IPS-15b (cell line): Measurements from ENCODE around the gene DYNC2LI1.

Experiments used
- H3K27me3 ChIP-seq: one replicate; pipeline ENCODE4 v1.6.1; 2013; ENCODE audit warnings: low read length; ENCODE audit not compliant: control insufficient read depth, insufficient read depth
- H3K36me3 ChIP-seq: one replicate; pipeline ENCODE4 v1.6.1; 2013; ENCODE audit warnings: low read length; ENCODE audit not compliant: control insufficient read depth, insufficient read depth
- H3K4me1 ChIP-seq: one replicate; pipeline ENCODE4 v1.6.1; 2013; ENCODE audit warnings: mild to moderate bottlenecking, low read length; ENCODE audit not compliant: control insufficient read depth, insufficient read depth
- H3K4me3 ChIP-seq: one replicate; pipeline ENCODE4 v1.5.1; 2013; ENCODE audit warnings: low read depth, low read length
- H3K9ac ChIP-seq: one replicate; pipeline ENCODE4 v1.6.1; 2013; ENCODE audit warnings: low read depth, mild to moderate bottlenecking, low read length
- H3K9me3 ChIP-seq: one replicate; pipeline ENCODE4 v1.6.1; 2013; ENCODE audit warnings: mild to moderate bottlenecking, low read length; ENCODE audit not compliant: control insufficient read depth, insufficient read depth

DYNC2LI1 gene

GRCh38 chr2:43798300-43798699 lies 24.5 kb downstream of the DYNC2LI1 start:
- no peaks in the 10 kb centered on the region for H3K27me3 ChIP-seq
- no peak overlapping the region for H3K4me3 ChIP-seq
- no peaks in the 10 kb centered on the region for H3K36me3 ChIP-seq
- no peaks in the 10 kb centered on the region for H3K9me3 ChIP-seq
- H3K9ac ChIP-seq = no peak overlapping the region
- no peaks in the 10 kb centered on the region for H3K4me1 ChIP-seq

DNA sequence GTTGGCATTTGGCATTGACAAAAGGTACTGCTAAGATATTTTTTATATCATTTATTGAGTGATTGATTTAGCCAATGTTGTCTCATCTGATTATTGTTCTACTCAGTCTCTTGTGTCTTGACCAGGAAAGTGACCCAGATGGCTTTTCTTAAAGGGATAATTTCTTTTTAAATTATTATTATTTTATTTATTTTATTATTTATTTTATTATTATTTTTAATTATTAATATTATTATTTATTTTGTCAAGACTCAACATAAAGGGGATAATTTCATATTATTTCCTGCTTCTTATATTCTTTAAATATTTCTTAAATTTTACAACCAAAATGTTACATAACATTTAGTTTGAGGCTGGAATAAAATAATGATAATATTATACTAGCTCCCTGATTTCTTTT lies 27.1 kb downstream of the DYNC2LI1 start:
- no peaks in the 10 kb centered on the region for H3K9me3 ChIP-seq

GRCh38 chr2:43802135-43802534 lies 28.3 kb downstream of the DYNC2LI1 start:
- H3K4me1 ChIP-seq = no peaks in the 10 kb centered on the region
- H3K9ac ChIP-seq = no peak overlapping the region
- no peaks in the 10 kb centered on the region for H3K9me3 ChIP-seq
- no peak overlapping the region for H3K4me3 ChIP-seq
- H3K36me3 ChIP-seq = no peaks in the 10 kb centered on the region
- H3K27me3 ChIP-seq = no peaks in the 10 kb centered on the region

More for the DNA sequence above, 27.1 kb downstream of the DYNC2LI1 start:
- H3K9ac ChIP-seq = no peak overlapping the region
- H3K4me1 ChIP-seq = no peaks in the 10 kb centered on the region
- H3K27me3 ChIP-seq = no peaks in the 10 kb centered on the region
- no peaks in the 10 kb centered on the region for H3K36me3 ChIP-seq
- H3K4me3 ChIP-seq = no peak overlapping the region

DNA sequence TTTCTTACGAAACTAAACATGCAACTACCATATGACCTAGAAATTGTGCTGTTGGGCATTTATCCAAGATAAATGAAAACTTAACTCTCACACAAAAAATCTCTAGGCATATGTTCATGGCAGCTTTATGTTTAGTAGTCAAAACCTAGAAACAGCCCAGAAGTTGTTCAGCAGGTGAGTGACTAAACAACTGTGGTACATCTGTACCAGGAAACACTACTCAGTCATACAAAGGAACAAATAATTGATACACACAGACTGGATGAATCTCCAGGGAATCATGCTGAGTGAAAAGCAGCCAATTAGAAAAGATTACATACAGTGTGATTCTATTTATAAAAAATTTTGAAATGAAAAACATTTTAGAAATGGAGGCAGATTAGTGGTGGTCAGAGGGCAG lies 29.3 kb downstream of the DYNC2LI1 start:
- H3K4me1 ChIP-seq = no peaks in the 10 kb centered on the region
- no peak overlapping the region for H3K9ac ChIP-seq
- H3K9me3 ChIP-seq = no peaks in the 10 kb centered on the region
- no peaks in the 10 kb centered on the region for H3K36me3 ChIP-seq
- no peaks in the 10 kb centered on the region for H3K27me3 ChIP-seq
- H3K4me3 ChIP-seq = no peak overlapping the region

- no peaks in the 10 kb centered on the region for H3K9me3 ChIP-seq
- no peaks in the 10 kb centered on the region for H3K27me3 ChIP-seq
- H3K36me3 ChIP-seq = no peaks in the 10 kb centered on the region
- no peak overlapping the region for H3K4me3 ChIP-seq
- no peak overlapping the region for H3K9ac ChIP-seq
- H3K4me1 ChIP-seq = no peaks in the 10 kb centered on the region
Observed at GRCh38 chr2:43806719-43807031, 32.8 kb downstream of the DYNC2LI1 start.

DNA sequence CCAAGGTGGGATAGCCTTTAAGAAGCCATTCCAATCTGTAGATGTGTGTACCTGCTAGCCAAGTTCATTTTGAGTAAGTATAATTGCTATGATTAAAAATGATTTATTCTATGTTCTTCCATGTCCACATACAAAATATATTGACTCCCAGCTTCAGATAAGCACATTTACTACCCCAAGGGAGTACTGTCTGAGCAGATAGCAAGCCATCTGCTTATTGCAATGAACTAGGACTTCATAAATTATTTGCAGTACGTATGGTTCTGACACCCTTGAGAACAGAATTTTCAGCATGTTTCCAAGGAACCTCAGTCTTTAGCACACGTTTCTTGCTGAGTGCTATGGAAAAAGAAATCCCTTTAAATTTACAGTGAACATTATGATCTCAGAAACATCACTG lies 36.6 kb downstream of the DYNC2LI1 start:
- Histone ChIP-seq H3K36me3 (no peaks in the 10 kb centered on the region), H3K27me3 (no peaks in the 10 kb centered on the region), H3K4me3 (no peak overlapping the region), H3K4me1 (no peaks in the 10 kb centered on the region), H3K9ac (no peak overlapping the region), H3K9me3 (no peaks in the 10 kb centered on the region)

DNA sequence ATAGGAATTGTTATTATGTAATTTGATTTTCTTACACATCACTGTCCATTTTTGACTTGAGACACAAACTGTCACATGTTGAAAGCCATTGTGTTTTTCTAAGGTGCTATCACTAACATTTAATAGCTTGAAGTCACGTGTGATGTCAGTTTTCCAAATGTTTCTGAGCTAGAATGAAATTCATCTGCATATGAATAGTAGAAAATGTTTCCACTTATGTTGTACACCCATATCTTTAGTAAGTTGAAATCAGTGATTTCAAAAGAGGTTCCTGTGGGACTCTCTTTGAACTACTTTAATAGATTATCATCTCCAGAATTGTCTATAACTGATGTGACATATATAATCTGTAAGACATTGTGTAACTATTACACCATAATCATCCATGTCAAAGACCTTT lies 37.0 kb downstream of the DYNC2LI1 start:
- H3K9me3 ChIP-seq = no peaks in the 10 kb centered on the region
- no peak overlapping the region for H3K9ac ChIP-seq
- no peaks in the 10 kb centered on the region for H3K36me3 ChIP-seq
- H3K4me1 ChIP-seq = no peaks in the 10 kb centered on the region
- H3K4me3 ChIP-seq = no peak overlapping the region
- H3K27me3 ChIP-seq = no peaks in the 10 kb centered on the region

DNA sequence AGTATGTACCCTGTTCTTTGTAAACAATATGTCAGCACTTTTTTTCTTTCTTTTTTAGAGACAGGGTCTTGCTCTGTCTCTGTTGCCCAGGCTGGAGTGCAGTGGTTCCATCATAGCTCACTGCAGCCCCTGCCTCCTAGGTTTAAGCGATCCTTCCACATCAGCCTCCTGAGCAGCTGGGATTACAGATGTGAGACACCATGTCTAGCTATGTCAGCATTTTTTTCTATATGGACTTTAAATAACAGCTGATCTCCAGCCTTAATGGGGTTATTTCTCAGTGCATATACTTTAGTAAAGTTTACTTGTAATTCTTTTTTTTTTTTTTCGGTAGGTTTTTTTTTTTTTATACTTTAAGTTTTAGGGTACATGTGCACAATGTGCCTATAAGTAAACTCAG lies 38.2 kb downstream of the DYNC2LI1 start:
- H3K9ac ChIP-seq = no peak overlapping the region
- no peak overlapping the region for H3K4me3 ChIP-seq
- no peaks in the 10 kb centered on the region for H3K36me3 ChIP-seq
- no peaks in the 10 kb centered on the region for H3K27me3 ChIP-seq
- no peaks in the 10 kb centered on the region for H3K4me1 ChIP-seq
- H3K9me3 ChIP-seq = no peaks in the 10 kb centered on the region

DNA sequence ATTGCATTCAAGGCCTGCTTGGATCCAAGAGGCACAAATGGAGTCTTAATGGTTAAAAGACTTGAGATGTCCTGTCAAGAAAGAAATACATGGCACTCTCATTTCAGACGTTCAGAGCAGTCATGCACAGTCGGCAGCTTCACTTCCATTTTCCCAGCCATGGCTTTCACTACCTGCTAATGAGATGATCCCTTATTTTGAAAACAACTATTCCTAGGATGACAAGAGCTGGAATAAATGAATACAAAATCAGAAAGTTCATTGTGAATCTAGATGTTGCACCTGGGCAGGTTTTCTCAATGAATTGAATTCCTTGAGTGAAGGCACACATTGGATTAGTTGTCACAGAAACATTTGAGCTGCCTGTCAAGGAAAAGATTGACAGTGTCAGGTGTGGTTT lies 39.1 kb downstream of the DYNC2LI1 start:
- Histone ChIP-seq H3K27me3 (no peaks in the 10 kb centered on the region), H3K36me3 (no peaks in the 10 kb centered on the region), H3K4me1 (no peaks in the 10 kb centered on the region), H3K9me3 (no peaks in the 10 kb centered on the region), H3K4me3 (no peak overlapping the region), H3K9ac (no peak overlapping the region)

DNA sequence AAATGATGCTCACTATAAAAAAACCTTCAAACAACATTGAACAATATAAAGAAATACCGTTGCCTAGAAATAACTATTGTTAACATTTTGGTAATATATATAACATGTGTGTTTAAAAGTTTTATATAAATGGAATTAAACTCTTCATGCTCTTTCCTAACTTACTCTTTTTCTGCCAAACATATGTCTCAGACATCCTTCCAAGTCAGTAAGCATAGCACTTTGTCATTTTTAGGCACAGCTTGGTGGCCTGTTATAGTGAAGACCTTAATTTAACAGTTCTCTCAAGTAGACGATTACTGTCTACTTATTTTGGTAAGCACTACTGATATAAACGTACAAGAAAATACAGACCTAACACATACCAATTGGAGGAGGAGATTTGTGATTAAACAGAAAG lies 40.9 kb downstream of the DYNC2LI1 start:
- Histone ChIP-seq H3K4me3 (no peak overlapping the region), H3K9me3 (no peaks in the 10 kb centered on the region), H3K9ac (no peak overlapping the region), H3K4me1 (no peaks in the 10 kb centered on the region), H3K27me3 (no peaks in the 10 kb centered on the region), H3K36me3 (no peaks in the 10 kb centered on the region)

GRCh38 chr2:43818761-43819160 lies 44.9 kb downstream of the DYNC2LI1 start:
- H3K9me3 ChIP-seq = no peaks in the 10 kb centered on the region
- no peak overlapping the region for H3K9ac ChIP-seq
- H3K4me1 ChIP-seq = no peaks in the 10 kb centered on the region
- H3K27me3 ChIP-seq = no peaks in the 10 kb centered on the region
- no peak overlapping the region for H3K4me3 ChIP-seq
- H3K36me3 ChIP-seq = no peaks in the 10 kb centered on the region

DNA sequence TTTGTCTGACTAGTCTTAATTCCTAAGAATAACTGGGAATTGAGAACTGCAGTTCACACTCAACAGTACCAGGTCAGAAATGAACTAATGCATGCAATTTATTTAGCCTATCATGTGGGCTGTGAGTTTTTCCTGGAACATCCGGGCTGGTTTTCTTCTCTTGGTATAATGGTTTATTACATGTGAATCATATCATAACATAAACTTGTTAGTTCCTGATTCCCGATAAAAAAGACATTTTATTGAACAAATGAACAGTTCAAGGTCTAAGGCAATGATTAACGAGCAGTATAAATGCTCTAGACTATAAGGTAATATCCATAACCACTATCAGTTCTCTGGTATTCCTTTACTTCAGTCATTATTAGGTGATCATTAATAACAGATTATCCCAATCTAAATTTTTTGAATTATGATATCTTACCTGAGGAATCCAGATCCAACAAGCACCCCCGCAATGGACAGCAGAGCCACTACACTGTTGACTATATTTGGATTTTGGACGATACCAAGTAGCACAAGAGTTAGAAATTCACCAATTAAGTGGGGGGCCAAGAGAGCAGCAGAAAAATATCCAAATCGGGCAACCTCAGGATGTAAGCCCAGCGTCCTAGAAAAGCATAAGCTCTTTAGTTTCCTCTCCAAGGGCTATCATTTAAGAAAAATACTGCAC lies 45.8 kb downstream of the DYNC2LI1 start:
- H3K4me3 ChIP-seq = no peak overlapping the region
- no peaks in the 10 kb centered on the region for H3K27me3 ChIP-seq
- no peak overlapping the region for H3K9ac ChIP-seq
- no peaks in the 10 kb centered on the region for H3K4me1 ChIP-seq
- H3K9me3 ChIP-seq = no peaks in the 10 kb centered on the region
- H3K36me3 ChIP-seq = no peaks in the 10 kb centered on the region
